ENCODE results near the gene SOD3. TPM values are rescaled to one million over a fixed set of nuclear protein-coding genes. Genes with fewer than 3 reads are reported as not detected.

Gene SOD3
- total RNA-seq, 1 experiment from 2014 or later: 1.0 TPM

GRCh38 chr4:24796620-24797019 lies 1.2 kb downstream of the SOD3 start:
- ChIA-PET POLR2A (no interaction called here), CTCF (no interaction called here)
- TF ChIP-seq POLR2AphosphoS5 (IDR thresholded peaks at IDR 0.05; ENCODE audit: low read depth, low read length) (no peak), REST (IDR thresholded peaks at IDR 0.05; ENCODE audit: insufficient read depth in 1 of 2, low read depth in 2 of 2, low read length in 1 of 2) (no peak)
- Histone ChIP-seq H3K27me3 (ENCODE audit: control insufficient read depth, insufficient read depth, low read length) (no peaks in the 10 kb centered on the region), H3K36me3 (ENCODE audit: control insufficient read depth, insufficient read depth, low read length) (no peaks in the 10 kb centered on the region), H3K9me3 (ENCODE audit: control insufficient read depth, insufficient read depth, low read depth, low read length) (no peaks in the 10 kb centered on the region), H3K4me3 (ENCODE audit: low read depth in 2 of 2, low read length in 2 of 2) (no peak overlapping the region), H3K4me1 (ENCODE audit: control insufficient read depth, insufficient read depth, low read length) (no peaks in the 10 kb centered on the region), H3K27ac (ENCODE audit: low read length) (no peak overlapping the region)
- DNase-seq (ENCODE audit: low read depth, low spot score) (no peak), ATAC-seq (no peak)
- in situ Hi-C loops (cut with HindIII; ENCODE audit: low pct_unique_long_range_greater_than_20kb, low sequenced_read_pairs) (no loop called here), intact Hi-C loops (cut with micrococcal nuclease; ENCODE audit: unreplicated experiment) (no loop called here)
- BruUV-seq (replicated peaks): no TSS peak

GRCh38 chr4:24798036-24798610 lies 2.8 kb downstream of the SOD3 start:
- DNase-seq (ENCODE audit: low read depth, low spot score) (no peak), ATAC-seq (no peak)
- Histone ChIP-seq H3K4me3 (ENCODE audit: low read depth in 2 of 2, low read length in 2 of 2) (no peak overlapping the region), H3K27ac (ENCODE audit: low read length) (no peak overlapping the region), H3K4me1 (ENCODE audit: control insufficient read depth, insufficient read depth, low read length) (no peaks in the 10 kb centered on the region), H3K9me3 (ENCODE audit: control insufficient read depth, insufficient read depth, low read depth, low read length) (no peaks in the 10 kb centered on the region), H3K36me3 (ENCODE audit: control insufficient read depth, insufficient read depth, low read length) (no peaks in the 10 kb centered on the region), H3K27me3 (ENCODE audit: control insufficient read depth, insufficient read depth, low read length) (no peaks in the 10 kb centered on the region)
- no peak for TF ChIP-seq SIN3A (IDR thresholded peaks at IDR 0.05; ENCODE audit: borderline replicate concordance, insufficient read depth, low read depth, low read length)
- TF ChIP-seq TCF7L2 (IDR thresholded peaks at IDR 0.05; ENCODE audit: low read depth, low read length): no peak
- BruUV-seq (replicated peaks): no TSS peak
- CTCF ChIA-PET: no interaction called here
- intact Hi-C loops (cut with micrococcal nuclease; ENCODE audit: unreplicated experiment): no loop called here
- POLR2A ChIA-PET: no interaction called here
- in situ Hi-C loops (cut with HindIII; ENCODE audit: low pct_unique_long_range_greater_than_20kb, low sequenced_read_pairs): no loop called here

GRCh38 chr4:24799196-24799543 lies 3.8 kb downstream of the SOD3 start:
- ATAC-seq (no peak), DNase-seq (ENCODE audit: low read depth, low spot score) (no peak)
- H3K27me3 ChIP-seq (ENCODE audit: control insufficient read depth, insufficient read depth, low read length): no peaks in the 10 kb centered on the region
- H3K4me1 ChIP-seq (ENCODE audit: control insufficient read depth, insufficient read depth, low read length): no peaks in the 10 kb centered on the region
- in situ Hi-C loops (cut with HindIII; ENCODE audit: low pct_unique_long_range_greater_than_20kb, low sequenced_read_pairs): no loop called here
- no peak overlapping the region for H3K27ac ChIP-seq (ENCODE audit: low read length)
- H3K4me3 ChIP-seq (ENCODE audit: low read depth in 2 of 2, low read length in 2 of 2): no peak overlapping the region
- POLR2A ChIA-PET: no interaction called here
- no peaks in the 10 kb centered on the region for H3K9me3 ChIP-seq (ENCODE audit: control insufficient read depth, insufficient read depth, low read depth, low read length)
- no peak for TF ChIP-seq TCF7L2 (IDR thresholded peaks at IDR 0.05; ENCODE audit: low read depth, low read length)
- TF ChIP-seq REST (IDR thresholded peaks at IDR 0.05; ENCODE audit: insufficient read depth in 1 of 2, low read depth in 2 of 2, low read length in 1 of 2): no peak
- BruUV-seq (replicated peaks): no TSS peak
- intact Hi-C loops (cut with micrococcal nuclease; ENCODE audit: unreplicated experiment): no loop called here
- H3K36me3 ChIP-seq (ENCODE audit: control insufficient read depth, insufficient read depth, low read length): no peaks in the 10 kb centered on the region
- CTCF ChIA-PET: no interaction called here

Data from Panc1 (cell line).